Heart left ventricle (tissue), 16 donors: ENCODE results near the gene GABARAP. TPM values are rescaled to one million over a fixed set of nuclear protein-coding genes. Genes with fewer than 3 reads are reported as not detected.

Experiments used
- ATAC-seq, 4 donors: fragments of 200-7000 bp; cut with Tn5 transposase; one replicate each; pipeline ENCODE4 v1.9.1; 2020 to 2022; ENCODE audit warnings: moderate library complexity in 4 of 4, mild to moderate bottlenecking in 3 of 4, moderate number of reproducible peaks in 1 of 4
- DNase-seq, 5 donors: peaks; one replicate each; pipeline ENCODE4 v3.0.0-alpha.2; 2020
- H3K27ac ChIP-seq, 12 donors: fragments of 200-600 bp; sonication (generic) in 4 of 12; one replicate each; pipeline versions ENCODE4 v1.5.0 to v1.8.0; 2016 to 2022; ENCODE audit warnings: mild to moderate bottlenecking in 2 of 12
- H3K27me3 ChIP-seq, 9 donors: fragments of 200-600 bp; sonication (generic) in 2 of 9; one replicate each; pipeline versions ENCODE4 v1.5.1 to v1.8.0; 2016 to 2022; ENCODE audit warnings: mild to moderate bottlenecking in 3 of 9
- H3K36me3 ChIP-seq, 9 donors: fragments of 200-600 bp; sonication (generic) in 2 of 9; one replicate each; pipeline versions ENCODE4 v1.5.0 to v1.8.0; 2018 to 2022; ENCODE audit warnings: mild to moderate bottlenecking in 2 of 9
- H3K4me1 ChIP-seq, 12 donors: fragments of 200-600 bp; sonication (generic) in 4 of 12; one replicate each; pipeline versions ENCODE4 v1.5.0 to v1.8.0; 2016 to 2022; ENCODE audit warnings: mild to moderate bottlenecking in 3 of 12
- H3K4me3 ChIP-seq, 12 donors: fragments of 200-600 bp; sonication (generic) in 4 of 12; one replicate each; pipeline versions ENCODE4 v1.5.0 to v1.8.0; 2017 to 2022; ENCODE audit warnings: mild to moderate bottlenecking in 9 of 12, moderate library complexity in 4 of 12
- H3K9me3 ChIP-seq, 12 donors: fragments of 200-600 bp; sonication (generic) in 4 of 12; one replicate each; pipeline versions ENCODE4 v1.5.0 to v1.8.0; 2016 to 2022; ENCODE audit warnings: mild to moderate bottlenecking in 1 of 12
- POLR2A ChIP-seq, 2 donors: fragments of 450-650 bp; IDR thresholded peaks; one replicate each; pipeline ENCODE4 v1.6.1; 2017; ENCODE audit warnings: antibody characterized with exemption in 2 of 2, mild to moderate bottlenecking in 2 of 2, moderate library complexity in 2 of 2
- WGBS, 4 donors: extraction: QIAGEN DNeasy Blood & Tissue Kit in 2 of 4; methylation state at CpG; one replicate each; pipeline versions ENCODE4 v1.1.5 to v1.1.7; 2013 to 2018; 5-methylcytosine and 5-hydroxymethylcytosine counted together
- intact Hi-C, 10 donors: fragments of 100-400 bp; cut with DNase I; formaldehyde crosslinking; loops; one replicate each; pipeline versions ENCODE4 v1.11.1 to v1.14.2; 2022
- polyA plus RNA-seq, 2 donors: library from polyadenylated mRNA; stranded (reverse); fragments of 200-250 nt; gene quantifications; one replicate each; pipeline ENCODE4 v1.2.3, GENCODE V29; 2013
- total RNA-seq, 9 donors: library from RNA; depleted of rRNA in 2 of 9; stranded (reverse); fragments of >200 nt in 2 of 9; fragmentation: NEBNext Ultra II Directional in 3 of 9; extraction: Animal tissue kit (Norgen Biotek cat#: 25700) in 3 of 9; gene quantifications; one replicate each; pipeline versions ENCODE4 v1.1.0 to v1.2.4, GENCODE V29; 2016 to 2023
- TF ChIP-seq, protein P1 (sequence below), 12 donors: fragments of 200-600 bp; sonication (generic) in 4 of 12; IDR thresholded peaks; one replicate each; pipeline versions ENCODE4 v1.5.0 to v1.8.0; 2018 to 2022; ENCODE audit warnings: antibody characterized with exemption in 12 of 12, mild to moderate bottlenecking in 5 of 12
- donor health status: ischemic (EF 13 %, LVEDD 7.1; RV severe dilation, severe dysfunction).
- donor health status: healthy with polysubstance abuse.
- donor health status: DM: no; HTN: yes; CAD: no.
- donor health status: DM: no; HTN: no; CAD: no.
- donor health status: ischemic (EF 25% LVEDD 6.9; RV normal size, moderate dysfunction).
- donor health status: ischemic (EF 25% LVEDD 5.7; RV mildly dilated, moderate dysfunction).
- donor health status: healthy.
- donor health status: DM: yes; HTN: yes; CAD: no.
- donor health status: ischemic (EF 35%, LVEDD 5.7; RV mildly dilated, moderate dysfunction).
- donor health status: nonischemic (EF 11% LVEDD 7.7; RV severe dilation, severe dysfunction).
- donor health status: DM: yes; HTN: yes; CAD: no.
- donor health status: PGD.
- donor health status: ischemic (EF 29% LVEDD 5.4; RV normal size, mild dysfunction).
- donor health status: nonischemic (EF 23%, LVEDD 6.1; RV moderate dilation, normal function).

Gene GABARAP
- total and polyA plus RNA-seq, 11 donors = 293 to 674 (median 493) TPM

DNA sequence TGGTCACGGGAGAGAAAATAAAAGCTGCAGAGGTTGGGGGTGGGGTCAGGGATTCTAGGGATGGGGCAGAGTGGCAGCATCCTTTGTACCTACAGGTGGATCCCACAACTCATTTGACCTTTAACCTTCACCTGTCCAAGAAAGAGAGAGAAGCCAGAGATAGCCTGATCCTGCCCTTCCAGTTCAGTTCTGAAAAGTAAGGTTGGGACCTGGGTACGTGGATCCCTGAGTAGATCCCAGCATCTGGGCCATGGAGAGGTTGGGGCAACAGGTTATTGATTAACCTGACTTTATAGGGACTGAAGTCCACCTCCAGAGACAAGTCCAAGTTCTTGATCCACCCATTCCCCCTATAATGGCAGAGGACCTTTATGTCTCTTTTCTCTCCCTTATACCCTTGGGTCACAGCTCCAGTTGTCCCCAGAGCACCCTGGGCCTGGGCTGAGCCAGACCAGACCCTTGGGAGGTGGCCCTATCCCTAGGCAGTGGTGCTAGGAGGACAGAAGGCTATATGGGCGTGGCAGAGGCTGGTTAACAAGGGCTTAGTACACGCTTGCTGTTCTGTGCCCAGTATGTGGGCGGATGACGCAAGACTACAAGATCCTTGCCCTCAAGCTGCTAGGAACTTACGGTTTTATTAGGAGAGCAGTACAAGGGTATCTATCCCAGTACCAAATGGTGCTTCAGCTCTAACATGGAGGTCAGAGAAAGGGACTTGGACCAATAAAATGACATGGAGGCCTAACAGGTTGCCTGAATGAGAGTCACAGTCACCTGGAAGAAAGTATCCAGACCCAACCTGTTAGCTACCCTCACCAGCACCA lies 16.7 kb upstream of the GABARAP start:
- intact Hi-C loops = loop anchor here in 2 of 10 donors (5.0 to 10.0 kb wide), 2 partner anchors 43 to 316 kb away; partner anchors contain the start of gene CD68 (in 1 of the 2)
- Histone ChIP-seq H3K27me3 (peaks cover 18 to 35% (median 30%) of the 10 kb centered on the region in 9 donors), H3K36me3 (peaks cover 0 to 61% (median 56%) of the 10 kb centered on the region in 9 donors), H3K27ac (no peak overlapping the region), H3K9me3 (no peaks in the 10 kb centered on the region), H3K4me3 (no peak overlapping the region), H3K4me1 (peaks cover 0 to 37% (median 25%) of the 10 kb centered on the region in 12 donors)
- TF ChIP-seq, protein P1, sequence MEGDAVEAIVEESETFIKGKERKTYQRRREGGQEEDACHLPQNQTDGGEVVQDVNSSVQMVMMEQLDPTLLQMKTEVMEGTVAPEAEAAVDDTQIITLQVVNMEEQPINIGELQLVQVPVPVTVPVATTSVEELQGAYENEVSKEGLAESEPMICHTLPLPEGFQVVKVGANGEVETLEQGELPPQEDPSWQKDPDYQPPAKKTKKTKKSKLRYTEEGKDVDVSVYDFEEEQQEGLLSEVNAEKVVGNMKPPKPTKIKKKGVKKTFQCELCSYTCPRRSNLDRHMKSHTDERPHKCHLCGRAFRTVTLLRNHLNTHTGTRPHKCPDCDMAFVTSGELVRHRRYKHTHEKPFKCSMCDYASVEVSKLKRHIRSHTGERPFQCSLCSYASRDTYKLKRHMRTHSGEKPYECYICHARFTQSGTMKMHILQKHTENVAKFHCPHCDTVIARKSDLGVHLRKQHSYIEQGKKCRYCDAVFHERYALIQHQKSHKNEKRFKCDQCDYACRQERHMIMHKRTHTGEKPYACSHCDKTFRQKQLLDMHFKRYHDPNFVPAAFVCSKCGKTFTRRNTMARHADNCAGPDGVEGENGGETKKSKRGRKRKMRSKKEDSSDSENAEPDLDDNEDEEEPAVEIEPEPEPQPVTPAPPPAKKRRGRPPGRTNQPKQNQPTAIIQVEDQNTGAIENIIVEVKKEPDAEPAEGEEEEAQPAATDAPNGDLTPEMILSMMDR (IDR thresholded peaks at IDR 0.05) = no peak
- no peak for TF ChIP-seq POLR2A (IDR thresholded peaks at IDR 0.05)
- ATAC-seq (no peak), DNase-seq (no peak)
- WGBS, 4 donors = 83 to 95% (median 90%) methylated on average over 7 of the region's 7 CpGs

DNA sequence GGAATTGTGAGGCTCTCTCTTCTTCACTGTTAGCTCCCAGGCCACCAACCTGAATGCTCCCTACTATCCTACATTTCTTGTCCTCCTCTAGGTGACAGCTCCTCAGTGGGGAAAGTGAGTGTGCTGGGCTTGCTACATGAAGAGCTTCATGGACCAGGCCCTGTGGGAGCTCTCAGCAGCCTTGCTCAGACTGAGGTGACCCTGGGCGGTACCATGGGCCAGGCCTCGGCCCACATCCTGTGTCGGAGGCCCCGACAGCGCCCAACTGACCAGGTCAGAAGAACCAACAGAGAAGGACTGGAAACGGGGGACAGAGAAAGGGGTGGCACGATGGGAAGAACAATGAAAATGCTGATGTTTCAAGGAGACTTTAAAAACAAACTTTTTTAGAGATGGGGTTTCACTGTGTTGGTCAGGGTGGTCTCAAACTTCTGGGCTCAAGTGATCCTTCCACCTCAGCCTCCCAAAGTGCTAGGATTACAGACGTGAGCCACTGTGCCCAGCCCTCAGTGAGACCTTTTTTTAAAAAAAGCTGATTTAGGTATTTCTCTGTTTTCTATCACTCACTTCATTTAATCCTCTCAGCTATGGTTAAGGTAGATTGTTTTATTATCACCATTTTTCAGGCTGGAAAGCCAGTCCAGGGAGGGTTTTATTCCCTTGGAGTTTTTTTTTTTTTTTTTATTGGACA lies 14.7 kb upstream of the GABARAP start:
- intact Hi-C loops = loop anchor here in 2 of 10 donors (5.0 to 10.0 kb wide), 2 partner anchors 45 to 318 kb away; partner anchors contain the start of gene CD68 (in 1 of the 2)
- DNase-seq = no peak
- peaks cover 0 to 66% (median 58%) of the 10 kb centered on the region in 9 donors for H3K36me3 ChIP-seq
- 82 to 92% (median 91%) methylated on average over 8 of the region's 8 CpGs for WGBS, 4 donors
- H3K4me3 ChIP-seq = no peak overlapping the region
- no peak overlapping the region for H3K27ac ChIP-seq
- H3K4me1 ChIP-seq = peaks cover 0 to 33% (median 22%) of the 10 kb centered on the region in 12 donors
- TF ChIP-seq, protein P1 (IDR thresholded peaks at IDR 0.05) = no peak
- TF ChIP-seq POLR2A (IDR thresholded peaks at IDR 0.05) = no peak
- ATAC-seq = no peak
- H3K9me3 ChIP-seq = no peaks in the 10 kb centered on the region
- H3K27me3 ChIP-seq = peaks cover 6 to 15% (median 11%) of the 10 kb centered on the region in 9 donors

DNA sequence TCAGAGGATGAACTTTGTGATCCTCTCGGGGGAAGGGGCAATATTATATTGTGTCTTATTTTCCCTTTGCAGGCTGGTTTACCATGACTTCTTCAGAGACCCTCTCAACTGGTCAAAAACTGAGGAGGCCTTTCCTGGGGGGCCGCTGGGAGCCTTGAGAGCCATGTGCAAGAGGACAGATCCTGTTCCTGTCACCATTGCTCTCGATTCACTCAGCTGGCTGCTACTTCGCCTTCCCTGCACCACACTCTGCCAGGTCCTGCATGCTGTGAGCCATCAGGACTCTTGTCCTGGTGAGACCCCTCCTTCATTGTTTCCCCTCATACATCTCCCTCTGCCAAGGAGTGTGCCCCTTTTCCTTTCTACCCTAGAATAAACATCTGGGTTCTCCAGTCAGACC lies 12.3 kb upstream of the GABARAP start:
- DNase-seq = no peak
- intact Hi-C loops = loop anchor here in 2 of 10 donors (5.0 to 10.0 kb wide), 2 partner anchors 53 to 320 kb away; partner anchors contain the start of genes CD68 (in 1 of the 2) and EIF5A (in 1 of the 2)
- ATAC-seq = no peak
- H3K36me3 ChIP-seq = peaks cover 0 to 62% (median 54%) of the 10 kb centered on the region in 9 donors
- WGBS, 4 donors = 87 to 94% (median 89%) methylated on average over 4 of the region's 4 CpGs
- no peaks in the 10 kb centered on the region for H3K27me3 ChIP-seq
- no peaks in the 10 kb centered on the region for H3K9me3 ChIP-seq
- H3K4me3 ChIP-seq = no peak overlapping the region
- peaks cover 8 to 29% (median 23%) of the 10 kb centered on the region in 12 donors for H3K4me1 ChIP-seq
- no peak overlapping the region for H3K27ac ChIP-seq
- TF ChIP-seq POLR2A (IDR thresholded peaks at IDR 0.05) = no peak
- TF ChIP-seq, protein P1 (IDR thresholded peaks at IDR 0.05) = no peak
